ENCODE data around the gene PRDX1.

DNA sequence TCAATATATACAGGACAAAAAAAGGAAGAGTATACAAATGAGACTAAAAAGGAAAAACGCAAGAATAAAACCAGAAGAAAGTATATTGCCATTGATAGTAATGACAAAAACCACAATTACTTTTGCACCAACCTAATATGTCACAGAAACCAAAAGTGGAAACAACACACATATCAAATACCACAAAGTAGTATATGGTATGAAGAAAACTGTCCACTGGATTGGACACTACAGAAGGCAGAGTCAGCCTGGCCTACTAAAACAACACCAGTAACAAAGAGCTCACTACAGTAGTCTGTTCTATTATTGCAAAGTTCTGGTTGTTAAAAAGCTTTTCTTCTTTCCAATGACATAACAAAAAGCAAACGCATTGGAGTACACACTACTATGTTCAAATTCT lies 48.4 kb downstream of the PRDX1 start:
- TF ChIP-seq, protein P1, sequence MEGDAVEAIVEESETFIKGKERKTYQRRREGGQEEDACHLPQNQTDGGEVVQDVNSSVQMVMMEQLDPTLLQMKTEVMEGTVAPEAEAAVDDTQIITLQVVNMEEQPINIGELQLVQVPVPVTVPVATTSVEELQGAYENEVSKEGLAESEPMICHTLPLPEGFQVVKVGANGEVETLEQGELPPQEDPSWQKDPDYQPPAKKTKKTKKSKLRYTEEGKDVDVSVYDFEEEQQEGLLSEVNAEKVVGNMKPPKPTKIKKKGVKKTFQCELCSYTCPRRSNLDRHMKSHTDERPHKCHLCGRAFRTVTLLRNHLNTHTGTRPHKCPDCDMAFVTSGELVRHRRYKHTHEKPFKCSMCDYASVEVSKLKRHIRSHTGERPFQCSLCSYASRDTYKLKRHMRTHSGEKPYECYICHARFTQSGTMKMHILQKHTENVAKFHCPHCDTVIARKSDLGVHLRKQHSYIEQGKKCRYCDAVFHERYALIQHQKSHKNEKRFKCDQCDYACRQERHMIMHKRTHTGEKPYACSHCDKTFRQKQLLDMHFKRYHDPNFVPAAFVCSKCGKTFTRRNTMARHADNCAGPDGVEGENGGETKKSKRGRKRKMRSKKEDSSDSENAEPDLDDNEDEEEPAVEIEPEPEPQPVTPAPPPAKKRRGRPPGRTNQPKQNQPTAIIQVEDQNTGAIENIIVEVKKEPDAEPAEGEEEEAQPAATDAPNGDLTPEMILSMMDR (conservative IDR thresholded peaks at IDR 0.05 in 1 of 2, IDR thresholded peaks at IDR 0.05 in 1 of 2; ENCODE audit: extremely low read depth in 1 of 2, insufficient read depth in 1 of 2, low read depth in 1 of 2, low read length in 2 of 2): no peak
- TF ChIP-seq EZH2 (IDR thresholded peaks at IDR 0.05; ENCODE audit: borderline replicate concordance, low read length): no peak
